22Rv1 (cell line): ENCODE data around the gene CAMKK2.
"Not testable (repeated sequence)": the region's sequence is repeated elsewhere in the genome, so short reads cannot be mapped to it uniquely, and the experiment has no call there.

Source experiments
- ZFX ChIP-seq: fragments of 450-650 bp; IDR thresholded peaks from 2 replicates; pipeline ENCODE4 v1.6.1; 2017; ENCODE audit warnings: antibody characterized with exemption, borderline replicate concordance
- TF ChIP-seq, protein P1 (sequence below): fragments of 450-650 bp; IDR thresholded peaks from 2 replicates; pipeline ENCODE4 v1.5.1; 2017; ENCODE audit warnings: mild to moderate bottlenecking

DNA sequence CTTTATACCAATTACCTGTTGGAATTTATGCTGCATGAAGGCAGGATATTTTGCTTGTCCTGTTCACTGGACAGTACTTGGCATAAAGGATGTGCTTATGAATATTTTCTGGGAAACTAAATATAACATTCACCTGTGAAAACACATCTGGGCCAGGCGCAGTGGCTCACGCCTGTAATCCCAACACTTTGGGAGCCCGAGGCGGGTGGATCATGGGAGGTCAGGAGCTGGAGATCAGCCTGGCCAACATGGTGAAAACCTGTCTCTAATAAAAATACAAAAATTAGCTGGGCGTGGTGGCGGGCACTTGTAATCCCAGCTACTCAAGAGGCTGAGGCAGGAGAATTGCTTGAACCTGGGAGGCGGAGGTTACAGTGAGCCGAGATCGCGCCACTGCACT lies 87.9 kb downstream of the CAMKK2 start:
- TF ChIP-seq, protein P1, sequence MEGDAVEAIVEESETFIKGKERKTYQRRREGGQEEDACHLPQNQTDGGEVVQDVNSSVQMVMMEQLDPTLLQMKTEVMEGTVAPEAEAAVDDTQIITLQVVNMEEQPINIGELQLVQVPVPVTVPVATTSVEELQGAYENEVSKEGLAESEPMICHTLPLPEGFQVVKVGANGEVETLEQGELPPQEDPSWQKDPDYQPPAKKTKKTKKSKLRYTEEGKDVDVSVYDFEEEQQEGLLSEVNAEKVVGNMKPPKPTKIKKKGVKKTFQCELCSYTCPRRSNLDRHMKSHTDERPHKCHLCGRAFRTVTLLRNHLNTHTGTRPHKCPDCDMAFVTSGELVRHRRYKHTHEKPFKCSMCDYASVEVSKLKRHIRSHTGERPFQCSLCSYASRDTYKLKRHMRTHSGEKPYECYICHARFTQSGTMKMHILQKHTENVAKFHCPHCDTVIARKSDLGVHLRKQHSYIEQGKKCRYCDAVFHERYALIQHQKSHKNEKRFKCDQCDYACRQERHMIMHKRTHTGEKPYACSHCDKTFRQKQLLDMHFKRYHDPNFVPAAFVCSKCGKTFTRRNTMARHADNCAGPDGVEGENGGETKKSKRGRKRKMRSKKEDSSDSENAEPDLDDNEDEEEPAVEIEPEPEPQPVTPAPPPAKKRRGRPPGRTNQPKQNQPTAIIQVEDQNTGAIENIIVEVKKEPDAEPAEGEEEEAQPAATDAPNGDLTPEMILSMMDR = not testable (repeated sequence)
- not testable (repeated sequence) for TF ChIP-seq ZFX
